ENCODE measurements around the gene SERBP1. TPM values are rescaled to one million over a fixed set of nuclear protein-coding genes. Genes with fewer than 3 reads are reported as not detected.
"Not testable (repeated sequence)": the region's sequence is repeated elsewhere in the genome, so short reads cannot be mapped to it uniquely, and the experiment has no call there.

Gene SERBP1
- total RNA-seq, 1 experiment from 2014 or later = 378 TPM

DNA sequence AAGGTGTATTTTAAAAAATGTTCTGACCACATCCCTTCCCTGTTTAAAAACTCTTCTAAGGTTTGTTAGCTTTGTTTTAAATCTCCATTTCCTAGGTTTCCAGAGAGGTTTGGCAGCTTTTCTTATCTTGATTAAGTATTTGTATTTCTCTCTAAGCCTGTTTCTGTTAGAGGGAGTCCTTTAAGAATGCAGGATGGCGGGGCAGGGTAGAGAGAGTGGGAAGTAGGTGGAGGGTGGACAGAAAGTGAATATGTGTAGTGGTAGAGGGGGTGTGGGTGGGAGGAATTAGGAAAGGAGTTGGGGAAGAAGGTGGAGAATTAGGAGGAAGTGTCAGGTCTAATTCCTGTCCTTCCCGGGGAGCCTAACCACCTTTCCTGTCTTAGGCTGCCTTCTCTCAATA lies 21.2 kb upstream of the SERBP1 start:
- H3K4me3 ChIP-seq = no peak overlapping the region
- peaks cover 3% of the 10 kb centered on the region for H3K27me3 ChIP-seq
- H3K36me3 ChIP-seq = no peaks in the 10 kb centered on the region
- no peaks in the 10 kb centered on the region for H3K9me3 ChIP-seq
- no peak for DNase-seq

GRCh38 chr1:67446893-67447292 lies 16.7 kb upstream of the SERBP1 start:
- H3K27me3 ChIP-seq = no peaks in the 10 kb centered on the region; the same call in 1 of the 2 replicates

DNA sequence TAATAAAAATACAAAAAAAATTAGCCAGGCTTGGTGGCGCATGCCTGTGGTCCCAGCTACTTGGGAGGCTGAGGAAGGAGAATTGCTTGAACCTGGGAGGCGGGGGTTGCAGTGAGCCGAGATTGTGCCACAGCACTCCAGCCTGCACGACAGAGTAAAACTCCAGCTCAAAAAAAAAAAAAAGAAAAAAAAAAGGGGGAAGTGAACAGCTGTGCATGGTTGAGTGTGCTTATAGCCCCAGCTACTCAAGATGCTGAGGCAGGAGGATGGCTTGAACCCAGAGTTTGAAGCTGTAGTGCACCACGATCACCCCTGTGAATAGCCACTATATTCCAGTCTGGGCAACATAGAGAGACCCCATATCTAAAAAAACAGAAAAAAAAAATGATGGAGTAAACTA lies 15.8 kb upstream of the SERBP1 start:
- not testable (repeated sequence) for DNase-seq, H3K9me3 ChIP-seq, H3K27me3 ChIP-seq, H3K4me3 ChIP-seq, H3K36me3 ChIP-seq

More at GRCh38 chr1:67446893-67447292, 16.7 kb upstream of the SERBP1 start:
- Histone ChIP-seq H3K9me3 (no peaks in the 10 kb centered on the region), H3K36me3 (no peaks in the 10 kb centered on the region), H3K4me3 (no peak overlapping the region)
- DNase-seq = no peak

GRCh38 chr1:67441739-67442281 lies 11.6 kb upstream of the SERBP1 start:
- DNase-seq = no peak
- no peaks in the 10 kb centered on the region; the same call in 1 of the 2 replicates for H3K27me3 ChIP-seq
- H3K36me3 ChIP-seq = no peaks in the 10 kb centered on the region
- no peaks in the 10 kb centered on the region for H3K9me3 ChIP-seq
- H3K4me3 ChIP-seq = no peak overlapping the region

GRCh38 chr1:67441183-67441582 lies 11.0 kb upstream of the SERBP1 start:
- Histone ChIP-seq H3K9me3 (no peaks in the 10 kb centered on the region), H3K36me3 (no peaks in the 10 kb centered on the region), H3K4me3 (no peak overlapping the region), H3K27me3 (no peaks in the 10 kb centered on the region)
- no peak for DNase-seq

GRCh38 chr1:67440339-67440738 lies 10.1 kb upstream of the SERBP1 start:
- Histone ChIP-seq H3K4me3 (no peak overlapping the region), H3K27me3 (no peaks in the 10 kb centered on the region), H3K36me3 (no peaks in the 10 kb centered on the region), H3K9me3 (no peaks in the 10 kb centered on the region)
- DNase-seq = no peak

DNA sequence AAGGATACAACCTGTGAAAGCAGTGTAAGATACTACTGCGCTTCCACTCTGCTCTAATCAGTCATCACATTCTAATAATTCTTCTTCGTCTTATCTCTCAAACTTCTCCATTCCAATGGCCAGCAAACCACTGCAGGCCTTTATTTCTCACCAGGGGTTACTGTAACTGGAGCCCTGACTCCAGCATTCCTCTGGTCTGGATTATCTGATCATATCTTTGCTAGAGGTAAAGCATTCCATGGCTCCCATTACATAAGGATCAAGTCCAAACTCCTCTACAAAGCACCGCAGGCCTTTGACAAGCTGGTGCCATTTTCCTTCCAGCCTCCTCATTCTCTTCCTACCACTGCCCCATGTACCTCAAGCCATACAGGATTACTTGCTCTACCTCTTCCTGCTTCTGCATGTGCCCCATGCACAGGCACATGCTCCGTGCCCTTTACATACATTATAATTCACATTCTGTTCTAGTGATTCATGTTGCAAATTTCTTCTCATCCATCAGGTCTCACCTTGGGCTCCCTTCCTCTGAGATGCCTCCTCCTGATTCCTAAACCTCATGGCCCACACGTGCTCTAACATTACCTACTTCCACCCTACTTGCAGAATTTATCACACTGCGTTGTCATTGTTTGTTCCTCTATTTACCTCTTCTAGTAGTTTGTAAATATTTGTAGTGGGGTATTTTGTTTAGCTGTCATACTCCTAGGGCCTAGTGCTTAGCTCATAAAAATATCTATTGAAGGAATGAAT lies 9.3 kb upstream of the SERBP1 start:
- no peaks in the 10 kb centered on the region for H3K27me3 ChIP-seq
- no peak for DNase-seq
- no peaks in the 10 kb centered on the region for H3K36me3 ChIP-seq
- H3K4me3 ChIP-seq = no peak overlapping the region
- H3K9me3 ChIP-seq = no peaks in the 10 kb centered on the region

- no peak overlapping the region for H3K4me3 ChIP-seq
- no peaks in the 10 kb centered on the region for H3K9me3 ChIP-seq
- H3K27me3 ChIP-seq = no peaks in the 10 kb centered on the region
- H3K36me3 ChIP-seq = no peaks in the 10 kb centered on the region
- DNase-seq = no peak
Observed at GRCh38 chr1:67437961-67438360, 7.8 kb upstream of the SERBP1 start.

GRCh38 chr1:67436511-67437055 lies 6.4 kb upstream of the SERBP1 start:
- Histone ChIP-seq H3K36me3 (no peaks in the 10 kb centered on the region), H3K9me3 (no peaks in the 10 kb centered on the region), H3K4me3 (no peak overlapping the region), H3K27me3 (no peaks in the 10 kb centered on the region)
- DNase-seq = no peak

GRCh38 chr1:67434491-67434890 lies 4.3 kb upstream of the SERBP1 start:
- Histone ChIP-seq H3K36me3 (peaks cover 5% of the 10 kb centered on the region), H3K27me3 (no peaks in the 10 kb centered on the region), H3K4me3 (no peak overlapping the region), H3K9me3 (no peaks in the 10 kb centered on the region)
- no peak for DNase-seq

- Histone ChIP-seq H3K36me3 (peaks cover 12% of the 10 kb centered on the region), H3K27me3 (no peaks in the 10 kb centered on the region), H3K4me3 (no peak overlapping the region), H3K9me3 (no peaks in the 10 kb centered on the region)
- DNase-seq = no peak
Observed at GRCh38 chr1:67433837-67434236, 3.6 kb upstream of the SERBP1 start.

GRCh38 chr1:67432745-67433144 lies 2.5 kb upstream of the SERBP1 start:
- Histone ChIP-seq H3K36me3 (peaks cover 23% of the 10 kb centered on the region), H3K9me3 (no peaks in the 10 kb centered on the region), H3K27me3 (no peaks in the 10 kb centered on the region), H3K4me3 (no peak overlapping the region)
- no peak for DNase-seq

- no peak for DNase-seq
Observed at GRCh38 chr1:67431869-67432578, 1.8 kb upstream of the SERBP1 start.

GRCh38 chr1:67431156-67431765 lies 1.1 kb upstream of the SERBP1 start:
- Histone ChIP-seq H3K4me3 (peak overlapping the region; percentile 92), H3K9me3 (no peaks in the 10 kb centered on the region), H3K27me3 (no peaks in the 10 kb centered on the region), H3K36me3 (peaks cover 35% of the 10 kb centered on the region)
- DNase-seq = no peak

More at GRCh38 chr1:67431869-67432578, 1.8 kb upstream of the SERBP1 start:
- H3K36me3 ChIP-seq = peaks cover 30% of the 10 kb centered on the region
- H3K9me3 ChIP-seq = no peaks in the 10 kb centered on the region
- H3K27me3 ChIP-seq = no peaks in the 10 kb centered on the region
- H3K4me3 ChIP-seq = peak overlapping the region; percentile 92

DNA sequence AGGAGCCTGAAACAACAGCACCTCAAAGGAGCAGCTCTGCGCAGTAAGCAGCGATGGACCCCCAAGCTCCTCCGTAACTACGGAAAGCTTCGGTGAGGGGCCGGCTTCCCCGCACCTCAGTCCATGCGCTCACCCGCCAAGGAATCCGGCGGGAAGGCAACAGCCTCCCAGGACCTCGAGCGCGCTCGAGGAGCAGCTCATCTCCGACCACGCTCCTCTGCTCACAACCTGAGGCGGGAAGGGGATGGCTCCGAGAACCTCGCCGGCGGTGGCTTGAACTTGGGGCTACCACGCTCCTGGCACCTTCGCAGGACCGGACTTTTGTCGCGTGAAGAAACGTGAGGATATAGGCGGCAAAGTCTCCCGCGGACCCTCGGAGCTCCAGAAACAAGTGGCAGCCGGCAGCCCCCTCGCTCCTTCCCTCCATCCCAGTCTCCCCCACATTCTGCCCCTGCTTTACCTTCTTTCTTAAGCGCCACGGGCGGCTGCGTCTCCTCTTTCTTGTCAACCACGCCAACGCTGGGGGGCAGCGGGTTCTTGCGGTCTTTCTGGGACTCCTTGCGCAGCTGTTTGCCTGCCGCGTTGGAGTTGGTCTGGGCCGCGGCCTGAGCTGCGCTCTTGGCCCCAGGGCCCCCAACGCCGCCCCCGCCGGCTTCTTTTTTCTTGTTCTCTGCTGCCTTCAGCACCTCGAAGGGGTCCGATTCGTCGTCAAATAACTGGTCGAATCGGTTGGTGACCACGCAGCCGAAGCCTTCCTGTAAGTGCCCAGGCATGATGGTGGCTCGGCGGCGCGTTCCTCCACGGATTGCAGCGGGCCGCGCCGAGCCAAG lies 459 bp downstream of the SERBP1 start:
- Histone ChIP-seq H3K36me3 (peaks cover 51% of the 10 kb centered on the region), H3K4me3 (peak overlapping the region; percentile 92), H3K27me3 (no peaks in the 10 kb centered on the region), H3K9me3 (no peaks in the 10 kb centered on the region)
- peak; percentile 13 for DNase-seq

DNA sequence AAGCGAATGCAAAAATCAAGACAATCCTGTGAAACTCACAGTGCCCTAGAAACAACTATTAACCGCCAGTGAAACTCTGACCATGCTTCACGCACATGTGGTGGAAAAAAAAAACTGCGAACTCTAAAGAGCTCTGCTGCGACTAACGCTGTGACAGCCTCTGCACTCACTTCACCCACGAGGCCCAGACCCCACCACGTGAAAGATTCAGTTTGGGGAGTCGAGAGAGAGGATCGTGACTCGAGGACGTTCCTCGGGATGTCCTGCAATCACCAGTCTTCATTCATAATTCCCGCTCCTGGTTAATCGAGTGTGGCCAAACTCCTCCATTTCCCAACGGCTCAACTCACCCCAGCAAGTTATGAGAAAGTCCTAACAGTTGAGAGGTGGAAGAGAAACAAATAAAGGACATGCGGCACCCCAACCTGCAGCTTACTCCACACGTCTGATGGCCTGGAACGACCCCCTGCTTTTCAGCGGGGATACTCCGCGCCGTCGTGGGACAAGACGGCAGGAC lies 1.1 kb downstream of the SERBP1 start:
- Histone ChIP-seq H3K27me3 (no peaks in the 10 kb centered on the region), H3K4me3 (peak overlapping the region; percentile 92), H3K9me3 (no peaks in the 10 kb centered on the region), H3K36me3 (peaks cover 57% of the 10 kb centered on the region)
- no peak for DNase-seq

Measured in MG63 (cell line).